IPS DF 6.9 (cell line): ENCODE measurements around the gene JAML.
A peak's percentile ranks its signal among the peaks of the same experiment; 100 is the strongest.

Experiments
- DNase-seq: peaks from one replicate; pipeline ENCODE4 v3.0.0-alpha.2; 2013; ENCODE audit warnings: low read depth, low spot score
- H3K27ac ChIP-seq: one replicate; pipeline ENCODE4 v1.5.1; 2013; ENCODE audit warnings: low read length, control low read depth
- H3K27me3 ChIP-seq: 2 replicates; pipeline ENCODE4 v1.6.1; 2013; ENCODE audit warnings: mild to moderate bottlenecking, low read length; ENCODE audit not compliant: control insufficient read depth, insufficient read depth
- H3K36me3 ChIP-seq: 2 replicates; pipeline ENCODE4 v1.6.1; 2013; ENCODE audit warnings: low read length; ENCODE audit not compliant: control insufficient read depth, insufficient read depth
- H3K4me1 ChIP-seq: 2 replicates; pipeline ENCODE4 v1.6.1; 2013; ENCODE audit warnings: low read length; ENCODE audit not compliant: control insufficient read depth, insufficient read depth
- H3K4me3 ChIP-seq: 2 replicates; pipeline ENCODE4 v1.5.1; 2013; ENCODE audit warnings: mild to moderate bottlenecking, low read length
- H3K9me3 ChIP-seq: 2 replicates; pipeline ENCODE4 v1.6.1; 2013; ENCODE audit warnings: low read length, inconsistent platforms; ENCODE audit not compliant: control insufficient read depth, insufficient read depth
- WGBS: extraction: QIAGEN DNeasy Blood & Tissue Kit; methylation state at CpG from one replicate; pipeline ENCODE4 v1.1.7; 2013; ENCODE audit warnings: mixed read lengths, missing lambda C conversion rate; ENCODE audit not compliant: insufficient read length, insufficient coverage; 5-methylcytosine and 5-hydroxymethylcytosine counted together

JAML gene, protein sequence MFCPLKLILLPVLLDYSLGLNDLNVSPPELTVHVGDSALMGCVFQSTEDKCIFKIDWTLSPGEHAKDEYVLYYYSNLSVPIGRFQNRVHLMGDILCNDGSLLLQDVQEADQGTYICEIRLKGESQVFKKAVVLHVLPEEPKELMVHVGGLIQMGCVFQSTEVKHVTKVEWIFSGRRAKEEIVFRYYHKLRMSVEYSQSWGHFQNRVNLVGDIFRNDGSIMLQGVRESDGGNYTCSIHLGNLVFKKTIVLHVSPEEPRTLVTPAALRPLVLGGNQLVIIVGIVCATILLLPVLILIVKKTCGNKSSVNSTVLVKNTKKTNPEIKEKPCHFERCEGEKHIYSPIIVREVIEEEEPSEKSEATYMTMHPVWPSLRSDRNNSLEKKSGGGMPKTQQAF

DNA sequence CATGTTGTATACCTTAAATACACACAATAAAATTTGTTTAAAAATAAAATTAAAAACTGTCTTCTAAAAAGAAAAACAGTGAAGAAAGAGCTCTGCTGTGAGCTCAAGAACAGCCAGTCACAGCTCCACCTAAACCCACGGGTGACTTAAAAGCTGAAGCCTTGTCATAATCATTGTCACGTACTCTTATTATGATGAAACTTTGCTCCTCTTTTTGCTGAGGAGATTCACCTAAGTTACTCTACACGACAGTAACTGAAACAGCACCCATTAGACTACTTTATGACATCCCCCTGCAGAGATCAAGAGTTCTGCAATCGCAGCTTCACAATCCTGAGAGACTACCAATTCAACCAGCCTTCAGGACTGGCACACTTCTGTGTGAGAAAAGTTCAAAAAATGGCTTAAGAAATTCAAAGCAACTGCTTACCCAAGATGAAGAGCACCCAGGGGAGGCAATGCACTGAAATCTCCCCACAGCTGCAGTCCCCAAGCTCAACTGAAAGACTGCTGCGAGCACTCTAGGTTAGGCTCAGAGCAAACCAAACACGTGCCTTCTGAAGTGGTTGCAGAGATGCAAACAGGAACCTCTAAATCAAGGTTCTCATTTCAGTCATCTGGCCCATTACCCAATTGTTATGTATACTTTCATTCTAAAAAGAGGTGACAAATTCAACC, at the start of gene JAML:
JAML (minus strand) TSS at position 501 of the 678 bp plus-strand sequence. CDS start 10,145 bp downstream, outside the sequence.
- no peaks in the 10 kb centered on the region for H3K27me3 ChIP-seq
- no peaks in the 10 kb centered on the region for H3K36me3 ChIP-seq
- H3K4me3 ChIP-seq, result no peak within 1 kb of the TSS
- H3K9me3 ChIP-seq, result no peaks in the 10 kb centered on the region
- DNase-seq, result no peak
- no peaks in the 10 kb centered on the region for H3K4me1 ChIP-seq
- no CpG with 5 or more reads among the region's 6 CpGs for WGBS
- no peak within 1 kb of the TSS for H3K27ac ChIP-seq

DNA sequence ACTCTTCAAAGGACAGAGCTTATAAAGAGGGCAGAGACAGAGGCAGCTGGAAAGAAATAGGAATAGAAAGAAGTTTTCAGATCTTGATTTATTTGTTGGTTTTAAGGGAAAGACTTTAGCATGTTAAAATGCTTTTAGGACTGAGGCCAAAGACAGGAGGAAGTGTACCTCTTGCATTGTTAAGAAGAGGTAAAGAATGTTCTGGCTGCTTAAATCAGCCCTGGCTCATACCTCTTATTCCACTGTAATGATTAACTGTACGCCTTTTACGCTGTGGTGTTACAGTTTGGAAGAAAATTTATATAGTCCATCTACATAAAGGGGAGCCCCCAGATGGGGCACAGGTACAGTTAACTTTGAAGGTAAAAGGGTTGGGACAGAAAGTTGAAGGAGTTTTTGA, 49.4 kb upstream of the JAML start:
- Histone ChIP-seq H3K4me3 (no peak overlapping the region), H3K9me3 (no peaks in the 10 kb centered on the region), H3K27me3 (no peaks in the 10 kb centered on the region; the same call in 1 of the 2 replicates), H3K36me3 (no peaks in the 10 kb centered on the region), H3K4me1 (no peaks in the 10 kb centered on the region; the same call in 1 of the 2 replicates), H3K27ac (no peak overlapping the region)
- no peak for DNase-seq
- no CpG with 5 or more reads among the region's 2 CpGs for WGBS

DNA sequence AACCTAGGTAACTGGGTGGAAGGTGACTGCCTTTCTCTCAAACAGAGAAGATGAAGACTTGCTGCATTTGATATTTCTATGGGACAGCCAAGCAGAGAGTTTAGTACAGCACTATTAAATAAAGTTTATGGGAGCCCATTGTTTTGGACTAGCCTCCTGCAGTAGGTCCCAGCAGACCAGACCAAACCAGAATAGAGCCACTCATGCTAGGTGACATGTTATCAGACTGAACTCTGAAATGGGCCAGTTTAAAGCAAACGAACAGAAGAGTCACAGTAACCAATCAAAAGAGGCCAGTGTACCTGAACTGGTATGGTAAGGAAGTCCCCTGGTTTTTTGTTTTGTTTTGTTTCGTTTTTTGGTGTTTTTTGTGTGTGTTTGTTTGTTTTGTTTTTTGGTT, 47.2 kb upstream of the JAML start:
- no peak for DNase-seq
- 100% methylated on average over 1 of the region's 2 CpGs for WGBS
- no peak overlapping the region for H3K4me3 ChIP-seq

DNA sequence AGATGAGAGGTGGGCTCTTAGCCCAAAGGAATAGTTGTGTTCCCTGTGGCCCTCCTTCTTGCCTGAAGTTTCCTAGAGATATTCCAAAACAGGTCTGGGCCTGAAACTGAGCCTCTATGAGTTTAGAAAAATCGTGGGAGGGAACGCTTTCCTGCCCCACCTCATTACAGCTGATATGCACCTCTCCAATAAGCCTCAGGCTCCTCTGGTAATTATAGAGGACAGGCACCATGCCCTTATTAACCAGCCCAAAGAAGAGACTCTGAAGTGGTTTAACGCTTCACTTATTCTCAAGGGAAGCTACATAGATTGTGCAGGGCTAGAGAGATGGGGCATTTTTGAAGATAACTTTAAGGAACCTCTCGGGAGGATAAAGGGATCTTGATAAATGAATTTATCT, 42.7 kb upstream of the JAML start:
- no peak for DNase-seq
- H3K36me3 ChIP-seq, result no peaks in the 10 kb centered on the region
- peaks cover 4% of the 10 kb centered on the region; the same call in 1 of the 2 replicates for H3K27me3 ChIP-seq
- no CpG with 5 or more reads among the region's 4 CpGs for WGBS
- H3K4me1 ChIP-seq, result no peaks in the 10 kb centered on the region
- no peak overlapping the region for H3K27ac ChIP-seq
- no peaks in the 10 kb centered on the region for H3K9me3 ChIP-seq
- H3K4me3 ChIP-seq, result no peak overlapping the region

More for the DNA sequence above, 47.2 kb upstream of the JAML start:
- Histone ChIP-seq H3K27ac (no peak overlapping the region), H3K27me3 (no peaks in the 10 kb centered on the region; the same call in 1 of the 2 replicates), H3K9me3 (no peaks in the 10 kb centered on the region), H3K4me1 (no peaks in the 10 kb centered on the region; the same call in 1 of the 2 replicates), H3K36me3 (no peaks in the 10 kb centered on the region)

DNA sequence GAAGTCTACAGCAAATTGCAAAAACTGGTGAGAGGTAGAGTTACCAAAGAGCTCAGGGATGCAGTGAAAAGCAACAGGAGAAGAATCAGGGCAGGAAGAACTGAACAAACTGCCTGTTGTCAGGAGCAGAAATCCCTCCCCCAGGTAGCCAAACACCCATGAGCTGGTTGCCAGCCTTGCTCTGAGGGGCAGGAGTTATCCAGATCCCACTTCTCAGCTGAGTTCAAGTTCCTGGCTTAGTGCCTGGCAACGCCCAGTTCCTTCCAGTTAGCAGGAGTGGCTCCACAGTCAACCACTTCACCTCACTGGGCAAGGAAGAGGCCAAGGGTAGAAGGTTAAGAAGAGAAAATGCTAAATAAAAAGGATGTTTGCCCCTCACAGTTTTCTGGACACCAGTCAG, 41.1 kb upstream of the JAML start:
- no peak for DNase-seq
- H3K27me3 ChIP-seq, result peaks cover 4% of the 10 kb centered on the region; the same call in 1 of the 2 replicates
- H3K4me1 ChIP-seq, result no peaks in the 10 kb centered on the region
- no CpG with 5 or more reads among the region's 1 CpG for WGBS
- no peaks in the 10 kb centered on the region for H3K9me3 ChIP-seq
- no peak overlapping the region for H3K4me3 ChIP-seq
- no peaks in the 10 kb centered on the region for H3K36me3 ChIP-seq
- no peak overlapping the region for H3K27ac ChIP-seq

DNA sequence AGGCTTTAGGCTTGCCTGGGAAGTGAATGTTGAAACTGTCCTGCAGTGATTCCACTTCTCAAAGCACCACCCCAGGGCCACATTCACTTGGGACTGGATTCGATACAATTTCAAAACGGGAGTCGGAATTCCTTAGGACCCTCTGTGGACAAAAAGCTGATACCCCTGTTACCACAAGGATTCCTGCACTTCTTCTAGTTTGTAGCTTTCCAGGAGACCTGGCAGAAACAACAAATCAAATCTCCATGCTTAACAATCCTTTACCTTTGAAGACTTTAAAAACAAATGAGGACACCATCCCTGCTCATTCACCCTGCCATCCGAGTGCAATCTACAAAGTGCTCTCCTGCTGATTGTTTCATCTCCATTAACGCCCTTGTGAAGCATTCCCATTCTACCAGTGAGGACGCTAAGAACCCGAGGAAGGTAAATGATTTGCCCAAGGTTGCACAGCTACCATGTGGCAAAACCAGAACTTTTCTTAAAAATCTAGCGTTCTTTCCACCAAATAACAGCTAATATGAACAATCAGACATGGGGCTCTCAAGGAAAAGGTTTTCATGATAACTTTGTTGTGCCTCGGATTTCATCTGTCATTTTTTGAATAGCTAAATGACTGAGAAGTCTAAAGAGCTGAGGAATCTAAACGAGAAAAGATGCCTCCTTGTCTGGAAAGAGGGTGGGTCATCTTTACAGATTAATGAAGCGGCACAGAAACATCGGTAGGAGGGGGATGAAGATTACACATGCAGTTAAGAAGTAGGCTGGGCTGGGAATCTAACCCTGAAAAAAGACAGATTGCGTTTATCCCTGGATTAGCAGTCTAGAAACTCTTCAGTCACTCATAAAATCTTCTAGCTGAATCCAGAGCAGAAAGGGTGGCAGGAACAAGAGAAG, 40.0 kb upstream of the JAML start:
- H3K36me3 ChIP-seq, result no peaks in the 10 kb centered on the region
- no peaks in the 10 kb centered on the region for H3K9me3 ChIP-seq
- DNase-seq, result no peak
- no CpG with 5 or more reads among the region's 13 CpGs for WGBS
- H3K27ac ChIP-seq, result no peak overlapping the region
- H3K4me3 ChIP-seq, result peak overlapping the region; percentile 25; the same call in 1 of the 2 replicates
- H3K4me1 ChIP-seq, result no peaks in the 10 kb centered on the region
- H3K27me3 ChIP-seq, result peaks cover 4% of the 10 kb centered on the region; the same call in 1 of the 2 replicates

DNA sequence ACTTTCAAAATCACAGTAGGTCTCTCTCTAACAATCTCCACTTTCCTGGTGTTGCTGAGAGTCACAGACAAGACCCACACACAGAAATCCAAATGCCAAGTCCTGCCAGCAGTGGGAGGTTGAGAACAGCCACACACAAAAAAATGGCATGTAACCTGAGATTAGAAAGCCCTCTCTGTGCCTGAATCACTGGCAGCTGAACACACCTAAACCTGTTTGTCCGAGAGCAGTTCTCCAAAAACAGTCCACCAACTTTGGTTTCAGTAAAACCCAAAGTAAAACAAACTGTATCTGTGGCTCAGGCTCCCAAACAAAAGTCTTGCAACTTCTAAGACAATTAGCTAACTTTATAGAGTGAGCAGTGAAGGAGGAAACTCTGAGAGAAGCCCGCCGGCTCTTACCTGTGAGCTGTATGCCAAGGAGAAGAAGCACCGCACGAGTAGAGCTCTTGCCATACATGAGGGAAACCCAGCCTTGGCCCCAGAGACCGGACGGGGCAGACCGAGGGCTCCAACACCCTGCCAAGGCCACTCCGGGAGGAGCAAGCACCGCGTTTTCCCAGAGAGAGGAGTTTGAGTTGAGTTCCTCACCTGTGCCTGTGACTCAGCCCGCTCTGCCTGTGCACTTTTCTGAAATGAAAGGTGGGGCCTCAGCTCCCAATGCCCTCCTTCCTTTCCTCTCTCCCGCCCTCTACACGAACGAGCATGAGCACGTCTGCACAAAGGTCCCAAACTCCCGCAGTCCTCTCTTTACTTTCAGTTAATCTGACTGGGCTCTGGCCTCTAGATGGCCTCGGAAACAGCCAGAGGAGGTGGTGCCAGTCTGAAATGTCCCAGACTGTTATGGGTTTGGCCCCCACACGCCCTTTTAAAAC, 39.1 kb upstream of the JAML start, which contains the start of gene MPZL2:
MPZL2 (minus strand) TSS at position 603 of the 874 bp plus-strand sequence; CDS start at position 459, 144 bp downstream.
- Histone ChIP-seq H3K4me3 (peak within 1 kb of the TSS; percentile 25; the same call in 1 of the 2 replicates), H3K27ac (no peak within 1 kb of the TSS), H3K9me3 (no peaks in the 10 kb centered on the region), H3K4me1 (no peaks in the 10 kb centered on the region), H3K27me3 (peaks cover 4% of the 10 kb centered on the region; the same call in 1 of the 2 replicates), H3K36me3 (no peaks in the 10 kb centered on the region)
- DNase-seq, result no peak
- no CpG with 5 or more reads among the region's 19 CpGs for WGBS

DNA sequence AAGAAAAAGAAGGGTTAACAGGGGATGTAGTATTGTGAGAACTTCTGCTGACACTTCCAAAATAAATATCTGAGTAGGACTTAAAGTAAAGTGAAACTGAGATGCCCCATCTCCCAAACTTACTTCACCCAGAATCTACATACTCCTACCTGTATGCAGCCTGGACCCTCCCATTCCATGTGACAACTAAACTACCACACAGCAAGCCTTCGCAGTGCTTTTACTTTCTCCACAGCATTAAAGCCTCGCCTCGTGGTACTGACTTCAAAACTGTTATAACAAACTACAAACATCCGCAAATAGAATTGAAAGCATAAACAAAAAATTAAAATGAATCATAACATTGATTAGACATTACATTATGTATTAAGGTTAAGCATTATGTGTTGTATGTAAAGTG, 38.3 kb upstream of the JAML start:
- no peak for DNase-seq
- no peaks in the 10 kb centered on the region for H3K4me1 ChIP-seq
- WGBS, result no CpG with 5 or more reads among the region's 4 CpGs
- no peak overlapping the region for H3K27ac ChIP-seq
- H3K9me3 ChIP-seq, result no peaks in the 10 kb centered on the region
- no peaks in the 10 kb centered on the region for H3K36me3 ChIP-seq
- H3K4me3 ChIP-seq, result no peak overlapping the region
- peaks cover 4% of the 10 kb centered on the region; the same call in 1 of the 2 replicates for H3K27me3 ChIP-seq

DNA sequence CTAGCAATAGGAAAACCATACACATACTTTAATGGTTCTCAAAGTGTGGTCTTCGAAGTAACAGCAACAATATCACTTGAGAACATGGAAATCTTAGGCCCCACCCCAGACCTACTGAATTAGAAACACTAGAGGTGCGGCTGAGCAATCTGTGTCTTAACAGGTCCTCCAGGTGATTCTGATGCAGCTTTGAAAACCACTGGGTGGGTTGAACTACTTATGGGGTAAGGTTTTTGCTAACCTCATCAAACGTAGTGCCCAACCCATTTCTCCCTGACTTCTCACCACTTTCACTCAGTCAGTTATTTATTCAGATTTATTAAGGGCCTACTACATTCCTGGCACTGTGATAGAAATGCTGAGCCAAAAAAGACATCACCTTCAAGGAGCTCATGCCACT, 35.5 kb upstream of the JAML start:
- Histone ChIP-seq H3K4me1 (no peaks in the 10 kb centered on the region), H3K27me3 (no peaks in the 10 kb centered on the region; the same call in 1 of the 2 replicates), H3K9me3 (no peaks in the 10 kb centered on the region), H3K36me3 (no peaks in the 10 kb centered on the region), H3K4me3 (no peak overlapping the region), H3K27ac (no peak overlapping the region)
- whole genome bisulfite sequencing, result no CpG with 5 or more reads among the region's 3 CpGs
- no peak for DNase-seq
